ENCODE results near the gene TOP1.
"Not testable (repeated sequence)": the region's sequence is repeated elsewhere in the genome, so short reads cannot be mapped to it uniquely, and the experiment has no call there.

Gene TOP1

DNA sequence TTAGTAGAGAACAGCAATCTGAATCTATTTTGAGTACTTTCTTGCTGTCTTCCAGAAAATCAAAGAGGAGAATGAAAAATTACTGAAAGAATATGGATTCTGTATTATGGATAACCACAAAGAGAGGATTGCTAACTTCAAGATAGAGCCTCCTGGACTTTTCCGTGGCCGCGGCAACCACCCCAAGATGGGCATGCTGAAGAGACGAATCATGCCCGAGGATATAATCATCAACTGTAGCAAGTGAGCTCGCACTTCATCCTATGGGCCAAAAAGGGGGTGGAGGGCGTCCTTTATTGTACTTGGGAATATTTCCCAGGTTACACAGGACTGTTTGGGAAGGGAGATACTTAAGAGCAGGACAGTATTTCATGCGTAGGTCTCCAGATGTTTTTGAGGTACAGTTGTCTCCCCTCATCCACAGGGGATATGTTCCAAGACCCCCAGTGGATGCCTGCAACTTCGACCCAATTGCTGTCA, 71.4 kb downstream of the TOP1 start:
- no peak for DNase-seq

DNA sequence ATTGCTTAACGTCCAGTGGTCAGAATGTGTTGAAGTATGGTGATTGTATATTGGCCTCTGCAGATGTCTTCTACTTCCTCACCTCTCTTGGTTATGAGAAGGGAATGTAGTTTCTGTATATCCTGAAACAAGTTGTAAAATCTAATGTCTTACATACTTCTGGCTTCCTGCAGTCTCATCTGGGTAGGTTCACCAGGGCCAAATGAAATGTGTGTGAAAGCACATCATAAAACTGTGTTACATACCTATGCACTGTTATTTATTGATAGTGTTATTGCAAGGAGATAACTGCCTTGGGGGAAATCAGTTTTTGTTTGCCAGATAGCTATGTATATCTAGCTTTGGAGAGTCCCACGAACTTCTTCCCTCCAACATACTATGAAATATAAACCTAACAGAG, 73.0 kb downstream of the TOP1 start:
- DNase-seq: no peak

DNA sequence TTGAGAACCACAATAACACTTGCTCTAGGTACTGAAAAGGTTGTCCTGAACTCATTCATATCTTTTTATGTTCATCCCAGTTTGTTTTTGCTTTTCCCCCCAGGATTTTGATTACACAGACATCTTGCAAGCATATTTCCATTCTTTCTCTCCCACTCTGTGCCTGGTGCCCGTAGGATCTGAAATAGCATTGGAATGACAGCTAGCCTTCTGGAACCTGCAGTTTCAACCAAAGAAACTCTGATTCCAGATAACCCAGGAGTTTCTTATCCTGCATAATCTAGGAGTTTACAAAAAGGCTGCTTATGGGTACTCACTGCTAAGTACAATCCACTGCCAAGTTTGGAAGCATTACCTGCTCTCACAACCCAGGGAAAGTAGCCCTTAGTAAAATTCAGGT, 79.9 kb downstream of the TOP1 start:
- DNase-seq: no peak

DNA sequence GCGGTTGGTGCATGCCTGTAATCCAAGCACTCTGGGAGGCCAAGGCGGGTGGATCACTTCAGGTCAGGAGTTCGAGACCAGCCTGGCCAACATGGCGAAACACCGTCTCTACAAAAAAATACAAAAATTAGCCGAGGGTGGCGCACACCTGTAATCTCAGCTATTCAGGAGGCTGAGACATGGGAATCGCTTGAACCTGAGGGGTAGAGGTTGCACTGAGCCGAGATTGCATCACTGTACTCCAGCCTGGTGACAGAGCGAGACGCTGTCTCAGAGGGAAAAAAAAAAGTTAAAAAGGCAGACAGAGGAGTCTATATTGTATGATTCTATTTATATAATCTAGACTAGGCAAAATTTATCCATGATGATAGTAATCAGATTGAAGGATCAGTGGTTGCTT, 81.4 kb downstream of the TOP1 start:
- no peak for DNase-seq

DNA sequence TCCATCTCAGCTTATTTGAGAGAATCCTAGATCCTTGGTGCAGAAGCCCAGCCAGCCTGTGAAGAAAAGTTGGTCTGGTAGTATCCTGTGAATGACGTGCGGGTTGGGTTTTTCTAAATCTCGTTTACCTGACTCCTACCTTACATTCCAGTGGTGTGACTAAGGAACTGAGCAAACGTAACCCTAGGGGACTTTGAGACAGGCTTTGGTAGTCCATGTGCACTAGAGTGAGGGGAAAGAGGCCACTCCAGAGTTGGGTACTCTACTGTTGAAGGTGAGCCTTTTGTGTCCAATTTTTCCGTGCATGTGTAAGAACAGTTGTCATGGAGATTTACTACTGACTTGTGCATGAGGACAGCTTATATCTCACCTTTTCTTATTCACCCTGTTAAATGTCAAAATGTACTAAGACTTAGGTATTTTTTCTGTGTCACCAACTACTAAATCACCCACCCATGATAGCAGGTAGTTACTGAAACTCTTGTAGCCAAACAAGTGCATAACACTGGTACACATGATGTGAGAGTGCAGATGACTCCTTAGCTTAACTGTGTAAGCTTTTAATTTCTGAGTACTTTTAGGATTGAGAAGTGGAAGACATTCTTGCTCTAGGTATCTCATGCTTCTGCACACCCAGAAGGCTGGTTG, 82.4 kb downstream of the TOP1 start:
- no peak for DNase-seq

DNA sequence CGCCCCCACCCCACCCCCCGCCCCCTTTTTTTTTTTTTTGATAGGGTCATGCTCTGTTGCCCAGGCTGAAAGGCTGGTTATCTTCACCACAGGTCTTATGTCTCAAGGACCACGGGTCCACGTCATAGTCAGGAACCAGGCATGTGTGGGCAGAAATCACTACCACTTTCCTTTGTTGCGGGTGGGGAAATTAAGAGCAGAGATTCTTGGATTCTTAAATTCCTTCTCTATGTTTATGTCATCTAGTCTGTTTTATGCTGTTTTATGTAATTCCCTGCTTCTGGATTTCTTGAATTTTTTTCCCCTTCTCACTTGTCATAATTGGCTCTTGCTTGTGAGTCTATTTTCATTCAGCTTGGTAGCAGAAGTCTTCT, 82.9 kb downstream of the TOP1 start:
- no peak for DNase-seq

DNA sequence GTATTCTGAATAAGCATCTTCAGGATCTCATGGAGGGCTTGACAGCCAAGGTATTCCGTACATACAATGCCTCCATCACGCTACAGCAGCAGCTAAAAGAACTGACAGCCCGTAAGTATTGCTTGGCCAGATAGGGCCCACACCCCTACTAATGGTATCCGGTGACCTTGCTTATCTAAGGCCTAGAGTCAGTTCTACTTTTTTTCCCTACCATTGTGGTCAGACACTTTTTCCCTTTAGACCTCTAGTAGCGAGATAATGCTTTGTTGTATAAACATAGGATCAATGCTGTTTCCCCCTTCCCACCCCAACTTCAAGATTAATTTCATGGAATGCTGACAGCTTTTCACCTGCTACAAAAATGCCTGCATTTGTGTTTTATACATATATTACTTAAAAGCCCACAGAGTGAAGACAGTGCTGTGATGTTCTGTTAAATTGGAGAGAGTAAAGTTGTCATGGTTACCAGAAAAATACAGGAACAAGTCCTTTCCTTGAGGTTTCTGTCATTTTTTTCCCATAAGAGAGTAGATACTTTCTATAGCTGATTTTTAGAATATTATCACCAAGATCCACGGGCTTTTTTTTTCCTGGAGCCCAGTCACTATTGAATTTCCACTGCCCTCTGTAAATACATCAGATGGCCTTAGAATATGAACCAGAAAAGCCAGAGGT, 87.8 kb downstream of the TOP1 start:
- no peak for DNase-seq

DNA sequence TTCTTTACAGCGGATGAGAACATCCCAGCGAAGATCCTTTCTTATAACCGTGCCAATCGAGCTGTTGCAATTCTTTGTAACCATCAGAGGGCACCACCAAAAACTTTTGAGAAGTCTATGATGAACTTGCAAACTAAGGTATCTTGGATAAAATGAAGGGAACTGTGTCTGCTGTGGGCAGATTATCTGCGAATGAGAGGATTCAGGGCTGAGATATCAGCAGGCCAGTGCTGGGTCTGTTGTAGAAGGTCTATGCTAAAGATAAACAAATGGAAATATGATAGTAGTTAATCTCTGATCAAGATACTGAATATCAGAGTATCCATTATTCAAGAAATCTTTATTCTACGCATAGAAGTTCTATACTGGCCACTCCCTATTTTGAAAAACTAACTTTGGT, 89.5 kb downstream of the TOP1 start:
- not testable (repeated sequence) for DNase-seq

DNA sequence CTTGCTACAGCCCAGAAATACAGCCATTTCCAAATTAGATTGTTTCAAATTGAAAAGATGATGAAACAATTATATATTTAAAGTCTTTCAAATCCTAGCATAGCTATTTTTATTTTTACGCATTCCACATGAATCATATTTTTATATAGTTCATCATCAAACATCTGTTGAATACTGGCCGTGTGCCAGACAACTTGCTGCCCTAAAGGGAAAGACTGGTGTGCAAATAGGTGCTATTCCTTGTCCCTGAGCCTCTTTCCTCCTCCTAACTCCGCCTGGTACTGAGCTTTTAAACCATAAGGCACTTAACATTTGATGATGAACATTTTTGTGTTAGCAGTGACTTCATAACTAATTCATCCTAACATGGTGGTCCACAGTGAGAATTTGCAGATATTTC, 90.0 kb downstream of the TOP1 start:
- DNase-seq: no peak

DNA sequence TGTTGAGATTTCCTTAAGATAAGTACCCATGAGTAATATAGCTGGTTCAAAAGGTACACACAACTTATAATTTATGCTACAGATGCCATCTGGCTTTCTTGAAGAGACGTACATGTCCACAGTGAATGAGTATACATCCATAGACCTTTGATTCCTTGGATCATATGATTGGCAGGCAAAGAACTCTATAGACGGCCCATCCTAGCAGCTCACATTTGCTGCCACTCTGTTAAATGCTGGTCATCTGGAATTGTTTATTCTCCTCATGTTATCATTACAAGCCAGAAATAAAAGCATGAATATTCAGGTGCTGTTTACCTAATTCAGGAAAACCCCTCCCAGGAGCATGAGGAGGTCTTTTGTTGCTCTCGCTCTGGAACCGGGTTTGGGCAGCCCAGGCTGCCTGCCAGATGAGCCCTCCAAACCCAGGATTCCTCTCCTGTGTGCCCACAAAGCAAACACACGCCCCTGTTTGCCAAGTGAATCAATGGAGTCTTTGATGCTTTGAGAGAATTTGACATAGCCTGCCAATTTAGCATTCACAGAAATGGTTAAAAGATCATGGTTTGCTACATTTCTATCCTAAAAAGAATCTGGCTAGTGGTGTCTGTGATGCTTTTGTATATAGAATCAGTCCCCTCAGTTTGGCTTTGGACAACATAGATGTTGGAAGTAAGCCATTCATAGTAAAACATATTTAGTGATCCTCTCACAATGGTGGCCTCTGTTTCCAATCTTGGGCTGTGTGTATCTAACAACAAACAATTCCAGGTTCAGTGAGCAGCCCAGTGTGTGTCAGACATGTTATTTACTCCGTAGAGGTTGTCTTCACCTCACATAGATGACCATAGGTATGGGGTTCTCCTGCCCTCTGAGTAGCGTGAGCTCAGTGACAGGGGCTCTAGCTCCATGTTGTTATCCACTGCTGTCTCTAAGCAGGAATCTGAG, 91.3 kb downstream of the TOP1 start:
- DNase-seq: no peak

DNA sequence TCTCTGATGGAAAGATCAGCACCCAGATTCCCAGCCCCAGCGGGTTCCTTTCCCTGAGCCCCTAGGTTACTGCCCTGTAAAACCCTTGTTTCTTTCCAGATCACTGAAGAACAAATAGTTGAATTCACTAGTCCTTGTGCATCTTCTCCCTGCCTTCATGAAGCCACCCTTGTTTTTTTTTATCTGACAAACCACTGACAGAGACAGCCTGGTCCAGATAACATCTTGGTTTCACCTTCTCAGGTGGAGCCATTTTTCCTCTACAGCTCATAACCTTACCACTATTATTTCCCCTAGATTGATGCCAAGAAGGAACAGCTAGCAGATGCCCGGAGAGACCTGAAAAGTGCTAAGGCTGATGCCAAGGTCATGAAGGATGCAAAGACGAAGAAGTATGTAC, 92.8 kb downstream of the TOP1 start:
- no peak for DNase-seq

DNA sequence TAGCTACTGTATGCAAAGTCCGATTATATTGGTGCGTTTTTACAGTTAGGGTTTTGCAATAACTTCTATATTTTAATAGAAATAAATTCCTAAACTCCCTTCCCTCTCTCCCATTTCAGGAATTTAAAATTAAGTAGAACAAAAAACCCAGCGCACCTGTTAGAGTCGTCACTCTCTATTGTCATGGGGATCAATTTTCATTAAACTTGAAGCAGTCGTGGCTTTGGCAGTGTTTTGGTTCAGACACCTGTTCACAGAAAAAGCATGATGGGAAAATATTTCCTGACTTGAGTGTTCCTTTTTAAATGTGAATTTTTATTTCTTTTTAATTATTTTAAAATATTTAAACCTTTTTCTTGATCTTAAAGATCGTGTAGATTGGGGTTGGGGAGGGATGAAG, 95.0 kb downstream of the TOP1 start:
- no peak for DNase-seq

DNA sequence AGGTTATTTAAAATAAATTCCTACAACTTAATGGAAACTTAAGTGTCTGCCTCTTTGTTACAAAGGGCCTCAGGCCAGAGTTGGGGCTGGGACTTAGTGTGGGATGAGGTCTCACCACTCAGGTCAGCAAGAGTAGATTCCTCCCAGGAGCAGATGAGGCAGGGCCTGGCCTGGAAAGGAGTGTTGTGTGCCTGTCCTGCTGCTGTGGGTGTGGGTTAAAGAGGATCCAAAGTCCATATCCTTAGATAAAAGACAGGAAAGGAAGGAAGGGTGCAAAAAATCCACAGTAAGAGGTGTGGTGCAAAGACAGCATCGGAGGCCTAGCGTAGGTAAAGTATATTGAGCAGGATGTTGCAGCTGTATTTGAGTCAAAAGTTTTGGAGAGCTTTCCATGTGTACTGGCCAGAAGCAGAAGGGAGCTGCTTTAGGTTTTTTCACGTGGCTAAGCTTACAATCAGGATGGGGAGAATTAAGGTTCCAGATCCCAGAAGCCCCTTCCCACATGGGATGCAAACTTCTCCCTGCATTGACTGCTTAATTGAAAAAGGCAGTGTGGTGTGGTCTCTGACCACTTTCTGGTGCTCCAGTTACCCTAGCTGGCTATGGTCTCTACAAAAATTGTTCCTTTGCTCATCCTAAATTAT, 96.0 kb downstream of the TOP1 start:
- no peak for DNase-seq

DNA sequence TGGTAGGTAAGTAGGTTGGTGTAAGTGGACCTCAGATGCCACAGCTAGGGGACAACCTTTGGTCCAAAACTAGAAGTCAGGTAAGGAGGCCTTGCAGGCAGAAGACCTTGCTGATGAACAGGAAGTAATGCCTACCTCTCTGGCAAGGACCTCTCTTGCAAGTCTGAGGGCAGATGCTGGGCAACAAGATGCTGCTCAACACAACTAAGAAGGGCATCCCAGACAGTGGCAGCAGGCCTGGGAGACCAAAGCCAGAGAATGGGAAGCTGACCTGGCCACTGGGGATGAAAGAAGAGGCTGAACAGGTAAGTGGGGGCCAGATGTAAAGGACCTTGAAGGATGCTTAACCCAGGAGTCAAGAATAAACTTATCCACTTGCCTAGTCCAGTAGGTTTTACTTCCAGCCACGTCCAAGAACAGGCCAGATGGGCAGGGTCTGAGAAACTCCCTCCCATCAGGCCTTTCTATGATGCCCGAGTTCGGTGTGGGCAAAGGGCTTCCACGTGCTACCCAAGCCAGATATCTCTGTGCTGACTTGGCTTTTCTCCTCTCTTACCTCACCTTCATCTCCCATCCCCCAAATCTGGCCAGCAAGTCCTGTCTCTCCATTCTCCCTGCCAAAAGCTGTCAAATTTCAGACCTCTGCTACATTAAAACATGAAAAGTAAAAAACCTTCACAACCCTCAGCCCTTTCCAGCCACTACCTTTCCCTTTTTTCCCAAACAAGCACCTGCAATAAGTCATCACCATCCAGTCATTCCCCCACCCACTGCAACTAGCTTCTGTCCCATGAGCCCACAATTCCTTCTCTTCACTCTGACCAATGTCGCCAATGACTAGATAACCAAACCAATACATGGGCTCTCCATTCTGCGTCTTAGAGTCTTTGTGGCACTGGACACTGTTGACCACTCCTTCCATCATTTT, 97.2 kb downstream of the TOP1 start:
- no peak for DNase-seq

DNA sequence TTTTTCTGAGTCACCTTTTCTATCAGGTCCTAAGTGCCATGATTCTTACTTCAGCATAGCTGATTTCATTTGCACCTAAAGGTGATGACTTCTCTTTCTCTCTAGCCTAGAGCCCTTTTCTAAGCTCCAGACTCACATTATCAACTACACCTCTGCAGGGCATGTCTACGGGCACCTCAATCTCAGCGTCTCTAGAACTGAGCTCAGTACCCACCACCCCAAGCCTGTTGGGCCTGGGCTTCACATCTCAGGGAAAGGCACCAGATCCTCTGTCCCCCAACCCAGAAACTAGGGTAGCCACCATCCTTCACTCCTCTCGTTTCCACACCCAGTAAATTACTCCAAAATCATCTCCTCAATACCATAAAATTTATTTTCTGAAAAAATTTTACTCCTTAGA, 98.1 kb downstream of the TOP1 start:
- no peak for DNase-seq

DNA sequence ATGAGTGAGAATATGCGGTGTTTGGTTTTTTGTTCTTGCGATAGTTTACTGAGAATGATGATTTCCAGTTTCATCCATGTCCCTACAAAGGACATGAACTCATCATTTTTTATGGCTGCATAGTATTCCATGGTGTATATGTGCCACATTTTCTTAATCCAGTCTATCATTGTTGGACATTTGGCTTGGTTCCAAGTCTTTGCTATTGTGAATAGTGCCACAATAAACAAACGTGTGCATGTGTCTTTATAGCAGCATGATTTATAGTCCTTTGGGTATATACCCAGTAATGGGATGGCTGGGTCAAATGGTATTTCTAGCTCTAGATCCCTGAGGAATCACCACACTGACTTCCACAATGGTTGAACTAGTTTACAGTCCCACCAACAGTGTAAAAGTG, 99.7 kb downstream of the TOP1 start:
- not testable (repeated sequence) for DNase-seq

DNA sequence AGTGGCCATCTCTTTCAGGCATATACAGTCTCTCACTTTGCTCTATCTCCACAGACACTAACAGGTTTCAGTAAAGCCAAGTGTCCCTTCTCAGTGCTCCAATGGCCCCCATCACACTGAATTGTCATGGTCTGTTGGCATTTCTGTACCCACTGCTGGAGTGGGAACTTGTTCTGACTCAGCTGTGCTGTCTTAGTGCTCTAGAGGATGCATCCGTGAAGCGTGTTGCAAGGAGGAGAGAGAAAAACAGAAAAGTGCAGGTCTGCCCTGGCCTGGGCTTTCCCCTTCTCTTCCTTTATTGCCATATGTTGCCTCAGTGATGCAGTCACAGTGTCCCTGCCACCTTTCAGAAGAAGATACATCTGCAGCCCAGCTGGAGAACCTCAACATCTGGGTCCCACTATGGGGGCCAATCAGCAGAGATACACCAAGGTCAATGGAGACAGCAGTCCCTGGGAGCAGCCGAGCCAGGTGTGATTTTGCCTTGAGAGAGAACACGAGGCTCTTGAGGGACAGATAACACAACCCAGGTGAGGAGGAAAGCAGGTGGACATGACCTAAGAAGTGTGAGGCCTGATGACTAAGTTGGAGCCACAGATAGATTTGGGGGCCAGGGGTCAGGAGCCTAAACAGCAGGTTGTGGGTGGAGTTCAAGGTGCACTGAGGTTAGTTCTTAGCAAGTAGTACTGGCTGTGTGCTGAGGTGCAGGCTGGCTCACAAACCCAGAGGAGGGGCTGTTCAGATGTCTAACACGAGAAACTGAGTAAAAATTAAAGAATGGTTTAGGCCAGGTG, 103.2 kb downstream of the TOP1 start:
- no peak for DNase-seq

DNA sequence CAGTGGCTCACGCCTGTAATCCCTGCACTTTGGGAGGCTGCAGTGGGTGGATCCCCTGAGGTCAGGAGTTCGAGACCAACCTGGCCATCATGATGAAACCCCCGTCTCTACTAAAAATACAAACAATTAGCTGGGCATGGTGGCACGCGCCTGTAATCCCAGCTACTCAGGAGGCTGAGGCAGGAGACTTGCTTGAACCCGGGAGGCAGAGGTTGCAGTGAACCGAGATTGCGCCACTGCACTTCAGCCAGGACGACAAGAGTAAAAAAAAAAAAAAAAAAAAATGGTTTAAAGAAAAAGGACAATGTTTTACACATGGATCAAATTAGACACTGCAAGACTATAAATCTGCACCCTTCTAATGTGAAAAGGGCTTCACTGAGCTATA, 103.8 kb downstream of the TOP1 start:
- not testable (repeated sequence) for DNase-seq

DNA sequence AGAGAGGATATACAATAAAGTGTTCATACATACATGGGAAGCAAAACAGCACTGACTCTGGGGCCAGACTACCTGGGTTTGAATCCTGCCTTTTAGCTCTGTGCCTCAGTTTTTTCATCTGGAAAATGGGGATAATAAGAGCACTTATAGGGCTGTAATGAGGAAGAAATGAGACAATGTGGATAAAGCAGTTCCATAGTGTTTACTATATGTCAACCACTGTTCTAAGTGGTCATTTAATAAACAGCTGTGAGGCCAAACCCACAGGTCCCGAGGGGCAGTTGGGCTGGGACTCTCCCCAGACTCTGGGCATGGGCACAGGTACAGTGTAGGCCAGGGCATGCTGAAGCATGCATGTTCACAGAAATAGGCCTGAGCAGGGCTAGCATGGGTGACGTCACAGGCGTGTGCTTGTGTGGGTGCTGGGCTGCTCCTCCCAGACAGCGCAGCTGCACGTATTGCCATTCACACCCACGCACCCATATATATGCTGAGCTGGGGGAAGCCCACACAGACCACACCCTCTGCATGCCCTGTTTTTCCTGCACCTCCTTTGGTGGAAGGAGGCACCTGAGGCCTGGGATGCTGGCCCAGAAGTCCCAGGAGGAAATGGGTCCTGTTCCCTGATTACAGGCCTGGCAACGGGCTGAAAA, 105.2 kb downstream of the TOP1 start:
- no peak for DNase-seq

DNA sequence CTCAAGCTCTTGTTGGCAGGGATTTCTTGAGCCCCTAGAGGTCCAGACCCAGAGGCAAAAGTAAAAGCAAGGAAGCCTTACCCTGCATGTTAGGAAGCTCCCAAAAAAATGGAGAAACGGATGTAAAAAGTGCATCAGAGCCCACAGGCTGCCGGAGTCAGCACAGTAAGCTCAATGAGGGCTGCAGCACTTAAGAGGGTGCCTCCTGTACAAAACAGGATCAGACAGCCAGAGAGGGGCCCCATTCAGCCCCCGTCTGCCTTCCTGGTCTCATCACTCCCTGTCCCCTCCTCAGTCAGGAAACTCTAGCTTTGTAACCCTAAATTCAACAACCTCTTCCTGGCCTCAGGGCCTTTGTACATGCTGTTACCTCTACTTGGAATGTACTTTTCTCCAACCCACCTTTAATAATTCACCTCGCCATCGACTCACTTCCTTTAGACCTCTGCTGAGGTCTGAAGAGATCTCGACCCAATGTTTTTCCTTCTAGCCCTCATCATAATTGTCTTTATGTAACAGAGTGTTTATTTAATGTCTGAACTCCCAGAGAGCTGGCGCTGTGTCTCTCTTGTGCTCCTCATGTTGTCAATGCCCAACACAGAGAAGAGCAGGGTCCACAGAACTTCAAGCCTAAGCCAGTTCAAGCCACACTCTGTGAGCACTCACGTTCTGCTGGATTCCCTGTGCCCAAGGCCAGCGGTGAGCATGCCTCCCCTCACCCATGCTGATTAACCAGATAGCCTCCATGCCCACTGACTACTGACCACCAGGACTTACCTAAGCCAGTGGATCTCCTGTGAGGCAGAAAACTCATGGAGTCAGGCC, 106.0 kb downstream of the TOP1 start:
- DNase-seq: no peak

Measured in KG1 (cell line).